Common myeloid progenitor, CD34-positive (primary cell): ENCODE data around the gene PRKCSH. TPM values are rescaled to one million over a fixed set of nuclear protein-coding genes. Genes with fewer than 3 reads are reported as not detected.
A peak's percentile ranks its signal among the peaks of the same experiment; 100 is the strongest.

ENCODE experiments used
- CTCF ChIA-PET: fragments of 350-600 bp; sonication (Branson Sonifier 250); formaldehyde crosslinking; loops from one replicate; lab custom pipeline; 2021; ENCODE audit warnings: antibody characterized with exemption; lab: Charles Lee
- POLR2A ChIA-PET: fragments of 350-600 bp; sonication (Branson Sonifier 250); formaldehyde crosslinking; loops from one replicate; lab custom pipeline; 2021; ENCODE audit warnings: antibody characterized with exemption; lab: Charles Lee
- DNase-seq, 3 donors: peaks; one replicate each; pipeline versions ENCODE4 v3.0.0 to v3.0.0-alpha.2; 2013
- H3K27ac ChIP-seq, 2 experiments: 1 replicate in 1 of 2; 2 replicates in 1 of 2; pipeline ENCODE4 v1.7.0; 2013; ENCODE audit warnings: inconsistent platforms in 2 of 2, low read length in 2 of 2, mild to moderate bottlenecking in 2 of 2, low read depth in 1 of 2, moderate library complexity in 1 of 2; ENCODE audit not compliant: severe bottlenecking in 2 of 2, insufficient read depth in 1 of 2, poor library complexity in 1 of 2
- H3K27me3 ChIP-seq, 5 experiments: replicated peaks in 2 of 5; 1 replicate in 3 of 5; 2 replicates in 2 of 5; pipeline versions ENCODE4 v1.6.1 to v1.7.0; 2013; ENCODE audit warnings: low read length in 4 of 5, mild to moderate bottlenecking in 2 of 5, moderate library complexity in 2 of 5, inconsistent platforms in 1 of 5; ENCODE audit not compliant: insufficient read depth in 5 of 5, control insufficient read depth in 4 of 5
- H3K36me3 ChIP-seq, 4 experiments: 1 replicate in 2 of 4; 2 replicates in 2 of 4; pipeline versions ENCODE4 v1.6.1 to v1.7.0; 2013; ENCODE audit warnings: low read length in 3 of 4, control low read depth in 1 of 4, mild to moderate bottlenecking in 1 of 4; ENCODE audit not compliant: control insufficient read depth in 4 of 4, insufficient read depth in 4 of 4
- H3K4me1 ChIP-seq, 4 experiments: 1 replicate in 3 of 4; 2 replicates in 1 of 4; pipeline versions ENCODE4 v1.6.1 to v1.7.1; 2013; ENCODE audit warnings: low read length in 3 of 4, mild to moderate bottlenecking in 3 of 4, control low read depth in 1 of 4, inconsistent platforms in 1 of 4, moderate library complexity in 1 of 4; ENCODE audit not compliant: control insufficient read depth in 4 of 4, insufficient read depth in 4 of 4; ENCODE audit errors: control extremely low read depth in 1 of 4
- H3K4me3 ChIP-seq, 7 experiments: 1 replicate in 4 of 7; 2 replicates in 3 of 7; pipeline versions ENCODE4 v1.5.1 to v1.7.0; 2013; ENCODE audit warnings: mild to moderate bottlenecking in 7 of 7, low read length in 6 of 7, moderate library complexity in 6 of 7, inconsistent platforms in 2 of 7, low read depth in 2 of 7, control low read depth in 1 of 7; ENCODE audit not compliant: insufficient read depth in 4 of 7, control insufficient read depth in 1 of 7; ENCODE audit errors: extremely low read depth in 1 of 7
- H3K9me3 ChIP-seq, 5 experiments: 1 replicate in 4 of 5; 2 replicates in 1 of 5; pipeline versions ENCODE4 v1.6.1 to v1.7.1; 2013; ENCODE audit warnings: low read length in 4 of 5, mild to moderate bottlenecking in 2 of 5, inconsistent platforms in 1 of 5, low read depth in 1 of 5, moderate library complexity in 1 of 5; ENCODE audit not compliant: control insufficient read depth in 4 of 5, insufficient read depth in 2 of 5; ENCODE audit errors: control extremely low read depth in 1 of 5
- WGBS: methylation state at CpG from one replicate; pipeline ENCODE4 v1.1.5; 2013; ENCODE audit not compliant: insufficient coverage; 5-methylcytosine and 5-hydroxymethylcytosine counted together
- polyA plus RNA-seq: library from polyadenylated mRNA; unstranded; fragments of 120-200 nt; gene quantifications from one replicate; pipeline ENCODE4 v1.2.1, GENCODE V29; 2013

The PRKCSH gene
- 291 TPM for polyA plus RNA-seq

GRCh38 chr19:11435057-11435832 lies at the start of gene PRKCSH, which contains the start of gene ODAD3:
TSS of gene PRKCSH (plus strand) at chr19:11435635. CDS start at chr19:11436118, 483 bp downstream.
TSS of gene ODAD3 (minus strand) at chr19:11435121. CDS start at chr19:11435016, 105 bp downstream.
- Histone ChIP-seq H3K36me3 (peaks cover 0 to 28% (median 17%) of the 10 kb centered on the region in 4 experiments), H3K4me3 (peak within 1 kb of the TSS; percentile 74 to 99 (median 96)), H3K27me3 (peaks cover 0 to 2% (median 0%) of the 10 kb centered on the region in 5 experiments), H3K27ac (peak within 1 kb of the TSS; percentile 78 to 83), H3K9me3 (no peaks in the 10 kb centered on the region), H3K4me1 (peaks cover 2 to 18% (median 15%) of the 10 kb centered on the region in 4 experiments)
- 0% methylated on average over 46 of the region's 53 CpGs for WGBS
- peak; percentile 100 for DNase-seq
- CTCF ChIA-PET, result interaction anchor here (1.4 to 1.9 kb wide), 4 partner anchors 11 to 60 kb away, joined by 3 to 5 read pairs (median 4); partner anchors contain the start of gene EPOR
- POLR2A ChIA-PET, result interaction anchor here (0.6 to 1.2 kb wide), 5 partner anchors 20 to 89 kb away, joined by 3 to 4 read pairs (median 3); partner anchors contain the start of genes CCDC159 and SWSAP1

GRCh38 chr19:11387162-11388034 lies 48.0 kb upstream of the PRKCSH start:
- Histone ChIP-seq H3K27ac (no peak overlapping the region), H3K4me1 (peaks cover 4 to 30% (median 26%) of the 10 kb centered on the region in 4 experiments), H3K36me3 (no peaks in the 10 kb centered on the region), H3K9me3 (peaks cover 0 to 8% (median 5%) of the 10 kb centered on the region in 5 experiments), H3K27me3 (peaks cover 0 to 4% (median 0%) of the 10 kb centered on the region in 5 experiments), H3K4me3 (peak overlapping the region in 1 of 7 experiments; percentile 15)
- WGBS, result 47% methylated on average over 14 of the region's 19 CpGs
- CTCF ChIA-PET, result interaction anchor here (0.9 to 3.1 kb wide), 6 partner anchors 9 to 94 kb away, joined by 3 to 10 read pairs (median 4); partner anchors contain the start of gene ELAVL3
- POLR2A ChIA-PET, result interaction anchor here (0.7 kb wide), 1 partner anchor 35 kb away, joined by 5 read pairs; no protein-coding TSS in a partner anchor
- DNase-seq, result peak in 2 of 3 donors; percentile 80 to 84

- no peaks in the 10 kb centered on the region for H3K36me3 ChIP-seq
- peaks cover 0 to 8% (median 5%) of the 10 kb centered on the region in 5 experiments for H3K9me3 ChIP-seq
- H3K27me3 ChIP-seq, result no peaks in the 10 kb centered on the region
- WGBS, result no CpG with 5 or more reads among the region's 2 CpGs
- peak in 1 of 3 donors; percentile 15 for DNase-seq
- ChIA-PET CTCF (interaction anchor here (0.6 to 2.4 kb wide), 7 partner anchors 9 to 92 kb away, joined by 3 to 7 read pairs (median 5); partner anchors contain the start of gene SWSAP1), POLR2A (no interaction called here)
- H3K27ac ChIP-seq, result no peak overlapping the region
- H3K4me3 ChIP-seq, result no peak overlapping the region
- peaks cover 4 to 12% (median 8%) of the 10 kb centered on the region in 4 experiments for H3K4me1 ChIP-seq
Measured at GRCh38 chr19:11390359-11390758, 45.1 kb upstream of the PRKCSH start.

- Histone ChIP-seq H3K9me3 (peaks cover 0 to 8% (median 5%) of the 10 kb centered on the region in 5 experiments), H3K36me3 (no peaks in the 10 kb centered on the region), H3K27ac (no peak overlapping the region), H3K27me3 (no peaks in the 10 kb centered on the region), H3K4me3 (no peak overlapping the region), H3K4me1 (peaks cover 4 to 12% (median 8%) of the 10 kb centered on the region in 4 experiments)
- ChIA-PET POLR2A (no interaction called here), CTCF (interaction anchor here (0.6 to 2.4 kb wide), 9 partner anchors 8 to 91 kb away, joined by 3 to 7 read pairs (median 5); partner anchors contain the start of gene SWSAP1)
- no CpG with 5 or more reads among the region's 4 CpGs for WGBS
- DNase-seq, result no peak
Measured at GRCh38 chr19:11390933-11391680, 44.3 kb upstream of the PRKCSH start.

GRCh38 chr19:11397089-11397610 lies 38.3 kb upstream of the PRKCSH start:
- WGBS, result 96% methylated on average over 19 of the region's 22 CpGs
- ChIA-PET POLR2A (no interaction called here), CTCF (interaction anchor here (1.3 to 1.7 kb wide), 2 partner anchors 9 to 20 kb away, joined by 4 to 5 read pairs; no protein-coding TSS in a partner anchor)
- Histone ChIP-seq H3K27ac (no peak overlapping the region), H3K9me3 (no peaks in the 10 kb centered on the region), H3K4me3 (no peak overlapping the region), H3K27me3 (peaks cover 0 to 3% (median 0%) of the 10 kb centered on the region in 5 experiments), H3K36me3 (no peaks in the 10 kb centered on the region), H3K4me1 (no peaks in the 10 kb centered on the region)
- DNase-seq, result no peak

- no peak for DNase-seq
- no peak overlapping the region for H3K4me3 ChIP-seq
- POLR2A ChIA-PET, result no interaction called here
- CTCF ChIA-PET, result interaction anchor here (1.8 to 2.6 kb wide), 2 partner anchors 9 to 16 kb away, joined by 5 to 10 read pairs; partner anchors contain the start of gene EPOR
- no peaks in the 10 kb centered on the region for H3K36me3 ChIP-seq
- H3K27me3 ChIP-seq, result peaks cover 0 to 3% (median 0%) of the 10 kb centered on the region in 5 experiments
- 96% methylated on average over 7 of the region's 9 CpGs for WGBS
- H3K4me1 ChIP-seq, result no peaks in the 10 kb centered on the region
- no peak overlapping the region for H3K27ac ChIP-seq
- no peaks in the 10 kb centered on the region for H3K9me3 ChIP-seq
Measured at GRCh38 chr19:11399667-11400066, 35.8 kb upstream of the PRKCSH start.
